GM19025 (cell line): ENCODE measurements around the gene UBE2B.
"Not testable (repeated sequence)": the region's sequence is repeated elsewhere in the genome, so short reads cannot be mapped to it uniquely, and the experiment has no call there.

Experiments
- ATAC-seq: cut with Tn5 transposase; IDR thresholded peaks from one replicate; pipeline ENCODE4 v1.9.1; 2021; ENCODE audit warnings: mild to moderate bottlenecking, low read depth, moderate library complexity; ENCODE audit not compliant: unreplicated experiment

The UBE2B gene

DNA sequence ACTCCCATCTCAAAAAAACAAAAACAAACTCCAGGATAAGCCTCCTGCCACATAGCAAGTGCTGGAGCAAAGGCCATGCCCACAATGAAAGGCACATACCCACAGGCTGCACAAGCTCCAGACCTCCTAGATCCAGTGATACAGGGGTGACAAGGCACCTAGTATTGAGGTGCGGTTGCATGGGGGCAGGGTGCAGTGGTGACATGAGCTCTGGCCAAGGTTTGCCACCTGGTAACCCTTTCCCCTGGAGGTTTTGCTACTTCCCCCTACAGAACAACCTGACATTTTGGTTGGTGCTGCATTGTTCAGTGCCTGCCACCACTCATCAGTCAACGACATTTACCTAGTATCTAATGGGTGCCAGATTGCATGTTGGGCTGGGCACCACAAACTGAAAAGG, 25.8 kb downstream of the UBE2B start:
- ATAC-seq = no peak

DNA sequence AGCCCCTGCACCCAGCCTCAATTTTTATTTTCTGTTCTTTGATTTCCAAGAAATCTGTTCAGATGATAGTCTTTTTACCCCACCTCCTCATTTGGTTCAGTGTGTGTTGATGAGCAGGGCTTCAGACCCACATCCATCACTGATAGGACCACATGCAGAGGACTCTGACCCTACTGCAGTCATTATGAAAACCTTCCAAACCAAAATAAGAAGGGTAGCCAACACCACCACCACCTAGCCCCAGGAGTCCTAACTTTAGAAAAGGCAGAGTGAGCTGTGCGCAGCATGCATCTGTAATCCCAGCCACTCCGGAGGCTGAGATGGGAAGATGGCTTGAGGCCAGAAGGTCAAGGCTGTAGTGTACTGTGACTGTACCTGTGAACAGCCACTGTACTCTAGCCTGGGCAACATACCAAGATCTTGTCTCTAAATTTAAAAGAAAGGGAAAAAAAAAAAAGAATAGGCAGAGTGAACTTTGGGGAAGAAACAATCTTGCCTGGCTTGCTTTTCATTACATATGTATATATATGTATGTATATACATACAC, 27.3 kb downstream of the UBE2B start:
- no peak for ATAC-seq

DNA sequence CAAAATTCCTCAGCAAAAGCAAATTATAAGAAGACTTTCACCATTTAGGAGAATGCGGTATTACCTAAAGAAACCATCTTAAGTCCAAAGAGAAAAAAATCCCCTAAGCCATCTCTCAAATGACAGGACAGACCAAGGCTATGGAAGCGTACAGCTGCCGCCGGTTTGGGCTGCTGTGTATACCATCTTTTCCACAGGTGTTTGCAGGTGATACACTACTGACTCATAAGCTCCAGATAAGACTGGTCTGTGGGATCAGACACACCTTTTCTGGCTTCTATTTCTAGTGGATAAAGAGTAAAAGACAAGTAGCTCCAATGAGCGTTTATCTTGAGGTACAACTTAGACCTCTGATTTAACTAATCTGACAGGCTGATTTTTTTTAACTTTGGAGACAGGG, 32.6 kb downstream of the UBE2B start:
- ATAC-seq = no peak

DNA sequence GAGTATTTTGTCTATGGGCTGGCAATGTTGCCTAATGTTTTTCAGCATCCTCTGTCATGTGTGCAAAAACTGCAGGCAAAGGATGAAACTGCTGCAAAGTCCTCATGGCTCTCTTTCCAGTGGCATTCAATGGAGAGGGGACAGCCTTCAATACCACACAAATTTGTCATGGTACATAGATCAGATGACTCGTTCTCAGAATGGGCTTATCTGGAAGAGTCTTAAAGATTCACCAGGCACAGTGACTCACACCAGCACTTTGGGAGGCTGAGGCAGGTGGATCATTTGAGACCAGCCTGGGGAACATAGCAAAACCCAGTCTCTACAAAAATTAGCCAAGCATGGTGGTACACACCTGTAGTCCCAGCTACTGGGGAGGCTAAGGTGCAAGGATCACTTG, 35.0 kb downstream of the UBE2B start:
- ATAC-seq = no peak

DNA sequence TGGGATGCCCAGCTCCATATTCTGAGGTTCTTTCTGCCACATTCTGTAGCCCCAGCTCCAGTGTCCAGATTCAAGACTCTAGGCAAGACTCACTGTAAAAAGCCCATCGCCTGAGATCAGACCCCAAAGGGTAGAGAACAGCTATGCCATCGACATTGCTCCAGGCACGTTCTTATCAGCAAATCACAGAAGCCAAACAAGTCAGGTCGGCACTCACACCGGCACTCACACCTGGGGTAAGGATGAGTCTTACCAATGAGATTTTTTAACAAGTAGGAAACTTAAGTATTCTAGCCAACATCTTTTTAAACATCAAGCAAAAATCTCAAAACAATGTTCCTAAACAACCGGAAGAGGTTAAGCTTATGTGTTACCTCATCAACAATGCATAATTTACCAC, 38.0 kb downstream of the UBE2B start:
- no peak for ATAC-seq

DNA sequence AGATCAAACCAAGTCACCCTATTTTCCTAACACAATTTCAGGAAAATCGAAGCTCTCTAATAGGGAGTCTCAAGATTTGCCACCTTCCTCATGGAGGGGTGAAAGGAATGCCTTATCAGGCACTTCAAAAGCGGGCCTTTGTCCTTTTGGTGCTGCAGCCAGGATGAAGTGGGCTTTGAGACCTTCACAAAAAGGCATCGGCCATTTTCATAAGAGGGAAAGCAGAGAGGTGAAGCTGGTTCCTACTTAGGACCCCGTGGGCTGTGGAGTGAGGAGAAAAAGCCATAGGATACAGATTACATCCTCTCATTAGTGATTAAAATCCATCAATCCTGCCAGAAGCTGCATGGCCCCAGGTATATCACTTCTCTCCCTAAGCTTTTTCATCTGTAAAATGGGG, 39.5 kb downstream of the UBE2B start:
- no peak for ATAC-seq

DNA sequence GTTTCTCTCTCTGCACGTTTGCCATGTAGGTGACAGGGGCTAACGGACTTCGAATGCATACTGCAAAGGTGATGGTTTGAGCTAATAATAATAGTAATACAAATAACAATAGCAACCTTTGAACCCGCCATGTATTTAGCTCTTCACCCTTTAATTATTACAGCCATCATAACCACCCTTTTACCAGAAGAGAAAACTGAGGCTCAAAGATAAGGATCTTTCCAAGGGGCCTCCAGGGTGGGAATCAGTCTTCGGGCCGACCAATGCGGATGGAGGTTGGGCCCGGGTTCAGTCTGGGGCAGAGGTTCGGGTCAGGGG, 39.8 kb downstream of the UBE2B start:
- ATAC-seq = no peak

DNA sequence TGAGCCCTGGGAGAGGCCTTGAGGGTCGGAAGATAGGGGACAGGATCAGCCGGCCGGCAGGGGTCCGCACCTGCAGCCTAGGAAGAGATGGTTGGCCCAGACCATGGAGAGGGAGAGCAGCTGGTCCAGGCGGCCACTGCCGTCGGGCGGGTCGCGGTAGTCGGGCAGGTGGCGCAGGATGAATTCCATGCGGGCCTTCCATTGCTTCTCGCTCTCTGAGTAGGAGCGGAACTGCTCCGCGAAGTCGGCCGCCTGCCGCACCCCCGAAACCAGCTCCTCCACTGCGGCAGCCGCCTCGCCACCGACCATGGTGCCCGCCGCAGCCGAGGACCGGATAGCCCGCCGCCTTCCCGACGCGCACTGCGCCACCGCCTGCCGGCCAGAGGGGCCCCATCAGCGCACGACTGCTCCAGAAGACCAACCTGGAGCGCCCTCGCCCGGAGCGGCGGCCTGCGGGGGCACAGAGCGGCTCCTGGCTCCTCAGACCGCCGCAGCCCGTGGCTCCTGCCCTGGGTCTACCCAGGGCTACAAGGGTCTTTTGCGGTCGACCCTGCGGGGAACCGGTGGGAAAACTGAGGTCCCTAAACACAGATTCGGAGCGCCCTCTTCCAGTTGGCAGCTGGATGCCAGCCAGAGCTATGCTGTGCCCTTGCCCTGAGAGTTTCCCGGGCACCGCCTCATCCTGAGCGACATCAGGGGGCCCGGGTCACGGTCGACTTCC, 40.3 kb downstream of the UBE2B start, which contains the start of gene CDKN2AIPNL:
Gene CDKN2AIPNL (minus strand): TSS at position 336 of the 721 bp plus-strand sequence. CDS start 27 bp downstream, at position 309.
- peak; percentile 99 for ATAC-seq

DNA sequence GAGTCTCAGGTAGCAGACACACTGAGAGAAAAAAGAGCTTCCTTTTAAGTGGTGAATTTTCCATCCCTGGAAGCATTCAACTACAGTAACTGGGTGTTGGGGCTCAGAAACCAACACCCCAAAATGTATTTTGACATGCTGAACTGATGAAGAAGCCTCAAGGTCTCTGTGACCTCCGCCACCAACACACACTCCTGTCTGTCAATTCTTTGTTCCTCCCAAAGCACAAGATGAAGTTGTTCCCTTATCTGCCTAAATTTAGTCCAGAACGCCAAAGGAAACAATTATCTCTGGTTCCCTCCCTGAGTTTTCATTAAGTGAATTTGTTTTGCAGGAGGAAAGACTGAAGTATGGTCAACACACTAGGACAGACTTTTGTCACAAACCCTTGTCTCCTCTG, 41.7 kb downstream of the UBE2B start:
- ATAC-seq = no peak

DNA sequence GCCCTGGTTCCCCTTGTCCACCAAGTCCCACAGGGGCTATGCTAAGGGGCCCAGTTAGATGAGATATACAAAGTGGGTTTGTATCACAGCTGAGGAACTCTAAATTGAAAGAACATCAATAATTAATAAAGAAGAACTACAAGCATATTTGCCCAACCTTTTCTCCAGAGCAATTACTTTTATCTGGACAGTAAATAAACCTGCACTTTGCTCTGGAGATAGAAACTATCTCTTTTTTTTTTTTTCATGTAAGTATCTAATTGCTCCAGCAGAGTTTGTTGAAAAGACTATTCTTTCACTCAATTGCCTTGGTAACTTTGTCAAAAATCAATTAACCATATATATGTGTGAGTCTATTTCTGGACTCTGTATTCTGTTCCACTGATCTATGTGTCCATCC, 46.3 kb downstream of the UBE2B start:
- ATAC-seq = no peak

DNA sequence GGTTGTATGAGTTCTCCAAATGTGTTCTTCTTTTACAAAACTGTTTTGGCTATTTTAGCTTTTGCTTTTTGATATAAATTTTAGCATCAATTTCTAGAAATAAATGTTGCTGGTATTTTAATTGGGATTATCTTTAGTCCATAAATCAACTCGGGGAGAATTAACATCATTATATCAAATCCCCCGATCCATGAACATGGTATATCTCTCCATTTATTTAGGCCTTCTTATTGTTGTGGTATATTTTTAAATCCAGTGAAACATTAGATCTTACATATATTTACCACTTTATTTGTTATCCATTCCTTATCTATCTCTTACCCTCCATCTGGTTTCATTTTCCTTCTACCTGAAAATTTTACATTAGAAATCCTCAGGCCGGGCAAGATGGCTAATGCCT, 47.6 kb downstream of the UBE2B start:
- no peak for ATAC-seq

DNA sequence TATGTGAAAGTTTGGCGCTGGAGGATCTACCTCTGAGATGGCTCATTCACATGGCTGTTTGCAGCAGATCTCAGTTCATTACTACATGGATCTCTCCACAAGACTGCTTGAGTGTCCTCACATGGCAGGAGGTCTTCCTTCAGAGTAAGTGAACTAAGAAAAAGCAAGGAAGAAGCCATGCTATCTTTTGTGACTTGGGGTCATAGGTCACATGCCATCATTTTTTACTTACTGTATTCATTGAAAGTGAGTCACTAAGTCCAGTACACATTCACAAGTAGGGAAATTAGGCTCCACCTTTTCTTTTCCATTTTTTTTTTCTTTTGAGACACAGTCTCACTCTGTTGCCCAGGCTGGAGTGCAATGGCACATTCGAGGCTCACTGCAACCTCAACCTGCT, 49.0 kb downstream of the UBE2B start:
- no peak for ATAC-seq

DNA sequence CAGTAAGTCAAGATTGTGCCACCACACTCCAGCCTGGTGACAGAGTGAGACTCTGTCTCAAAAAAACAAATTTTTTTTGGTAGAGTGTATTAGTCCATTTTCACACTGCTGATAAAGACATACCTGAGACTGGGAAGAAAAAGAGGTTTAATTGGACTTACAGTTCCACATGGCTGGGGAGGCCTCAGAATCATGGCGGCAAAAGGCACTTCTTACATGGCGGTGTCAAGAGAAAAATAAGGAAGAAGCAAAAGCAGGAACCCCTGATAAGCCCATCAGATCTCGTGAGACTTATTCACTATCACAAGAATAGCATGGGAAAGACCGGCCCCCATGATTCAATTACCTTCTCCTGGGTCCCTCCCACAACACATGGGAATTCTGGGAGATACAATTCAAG, 49.7 kb downstream of the UBE2B start:
- not testable (repeated sequence) for ATAC-seq

DNA sequence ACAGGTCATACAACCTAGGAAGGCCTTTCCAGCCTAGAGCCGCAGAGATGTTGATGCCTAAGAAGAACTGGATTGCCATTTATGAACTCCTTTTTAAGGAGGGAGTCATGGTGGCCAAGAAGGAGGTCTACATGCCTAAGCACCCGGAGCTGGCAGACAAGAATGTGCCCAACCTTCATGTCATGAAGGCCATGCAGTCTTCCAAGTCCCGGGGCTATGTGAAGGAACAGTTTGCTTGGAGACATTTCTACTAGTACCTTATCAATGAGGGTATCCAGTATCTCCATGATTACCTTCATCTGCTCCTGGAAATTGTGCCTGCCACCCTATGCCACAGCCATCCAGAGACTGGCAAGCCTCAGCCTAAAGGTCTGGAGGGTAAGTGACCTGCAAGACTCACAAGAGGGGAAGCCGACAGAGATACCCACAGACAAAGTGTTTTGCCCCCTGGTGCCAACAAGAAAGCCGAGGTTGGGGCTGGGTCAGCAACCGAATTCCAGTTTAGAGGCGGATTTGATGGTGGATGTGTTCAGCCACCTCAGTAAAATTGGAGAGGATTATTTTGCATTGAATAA, 51.5 kb downstream of the UBE2B start:
- no peak for ATAC-seq

DNA sequence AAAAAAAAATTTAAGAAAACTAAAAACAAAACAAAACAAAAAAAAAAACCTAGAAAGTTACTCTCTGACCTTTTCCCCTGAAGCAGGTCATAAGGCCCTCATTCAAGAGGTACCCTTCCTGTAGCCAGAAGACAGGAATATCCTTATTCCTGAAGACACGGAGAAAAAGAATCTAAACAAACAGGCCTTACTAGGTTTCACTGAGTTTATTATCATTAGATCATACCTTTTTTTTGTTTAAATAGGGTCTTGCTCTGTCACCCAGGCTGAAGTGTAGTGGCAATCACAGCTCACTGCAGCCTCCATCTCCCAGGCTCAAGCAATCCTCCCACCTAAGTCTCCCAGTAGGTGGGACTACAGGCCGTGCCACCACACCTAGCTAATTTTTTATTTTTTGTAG, 52.0 kb downstream of the UBE2B start:
- no peak for ATAC-seq

DNA sequence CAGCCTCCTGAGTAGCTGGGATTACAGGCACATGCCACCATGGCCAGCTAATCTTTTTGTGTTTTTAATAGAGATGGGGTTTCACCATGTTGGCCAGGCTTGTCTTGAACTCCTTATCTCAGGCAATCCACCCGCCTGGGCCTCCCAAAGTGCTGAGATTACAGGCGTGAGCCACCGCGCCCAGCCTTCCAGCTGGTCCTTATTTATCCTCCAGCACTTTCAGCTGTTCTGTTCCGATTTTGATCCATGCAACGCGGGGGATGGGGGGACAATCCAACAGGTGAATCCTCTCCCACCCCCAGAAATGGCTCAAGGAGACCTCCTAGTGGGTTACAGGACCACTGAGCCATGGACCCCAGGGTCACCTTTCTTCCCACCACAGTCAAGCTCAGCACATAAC, 55.0 kb downstream of the UBE2B start:
- ATAC-seq = no peak

DNA sequence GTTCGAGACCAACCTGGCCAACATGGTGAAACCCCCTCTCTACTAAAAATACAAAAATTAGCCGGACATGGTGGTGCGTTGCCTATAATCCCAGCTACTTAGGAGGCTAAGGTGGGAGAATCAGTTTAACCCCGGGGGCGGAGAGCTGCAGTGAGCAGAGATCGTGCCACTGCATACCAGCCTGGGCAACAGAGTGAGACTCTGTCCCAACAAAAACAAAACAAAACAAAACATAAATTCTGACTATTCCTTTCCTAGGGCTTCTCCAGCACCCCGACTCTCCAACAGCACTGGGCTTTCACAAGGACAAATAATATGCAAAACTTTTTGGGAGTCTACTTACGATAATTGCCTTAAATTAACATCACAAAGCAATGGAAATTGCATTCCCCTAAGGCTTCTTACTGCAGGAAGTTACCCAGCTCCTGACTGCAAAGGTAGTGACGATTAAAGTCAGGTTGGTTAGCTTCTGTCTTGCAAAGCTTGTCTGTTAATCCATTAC, 56.2 kb downstream of the UBE2B start:
- ATAC-seq = no peak

DNA sequence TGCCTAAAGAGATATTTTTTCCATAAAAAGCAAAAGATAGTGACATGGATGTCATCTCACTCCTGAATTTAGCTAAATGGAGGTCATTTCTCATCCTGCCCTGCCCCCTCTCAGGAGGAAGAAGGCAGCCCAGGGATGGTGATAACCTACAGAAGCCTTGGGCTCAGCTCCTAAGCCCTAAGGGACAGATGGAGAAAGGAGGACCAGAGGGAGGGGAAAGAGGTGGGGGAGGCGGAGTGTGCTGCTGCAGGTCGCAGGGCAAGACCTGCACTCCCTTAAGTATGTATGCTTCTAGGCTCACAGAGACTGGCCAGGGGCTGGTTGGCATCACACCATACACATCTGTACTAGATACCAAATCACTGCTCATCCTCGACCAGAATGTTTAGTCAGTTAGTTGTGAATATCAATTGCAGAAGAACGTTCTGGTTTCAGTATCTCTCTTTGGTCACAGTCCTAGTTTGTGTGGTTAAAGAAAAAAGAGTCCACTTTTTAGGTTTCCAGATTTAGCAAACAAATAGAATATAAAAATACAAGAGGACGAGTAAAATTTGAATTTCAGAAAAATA, 58.7 kb downstream of the UBE2B start:
- ATAC-seq = no peak

DNA sequence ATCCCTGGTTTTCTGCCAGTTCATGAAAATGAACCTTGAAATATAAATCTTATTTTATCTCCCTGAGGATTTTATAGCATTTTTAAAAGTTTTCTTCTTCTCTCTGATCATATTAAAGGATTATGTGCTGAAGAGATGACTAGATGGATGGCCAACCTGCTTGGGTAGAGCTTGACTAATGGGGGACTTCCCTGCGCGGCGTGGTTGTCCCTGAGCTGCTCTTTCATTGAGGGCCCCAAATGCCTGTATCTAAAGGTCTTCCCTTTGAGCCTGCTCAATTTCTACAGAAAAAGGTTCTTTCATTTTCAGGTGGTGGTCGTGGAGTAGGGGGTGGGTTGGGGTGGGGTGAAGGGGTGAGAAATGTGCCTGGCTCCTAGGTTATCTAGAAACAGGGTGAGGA, 60.8 kb downstream of the UBE2B start:
- ATAC-seq = no peak

DNA sequence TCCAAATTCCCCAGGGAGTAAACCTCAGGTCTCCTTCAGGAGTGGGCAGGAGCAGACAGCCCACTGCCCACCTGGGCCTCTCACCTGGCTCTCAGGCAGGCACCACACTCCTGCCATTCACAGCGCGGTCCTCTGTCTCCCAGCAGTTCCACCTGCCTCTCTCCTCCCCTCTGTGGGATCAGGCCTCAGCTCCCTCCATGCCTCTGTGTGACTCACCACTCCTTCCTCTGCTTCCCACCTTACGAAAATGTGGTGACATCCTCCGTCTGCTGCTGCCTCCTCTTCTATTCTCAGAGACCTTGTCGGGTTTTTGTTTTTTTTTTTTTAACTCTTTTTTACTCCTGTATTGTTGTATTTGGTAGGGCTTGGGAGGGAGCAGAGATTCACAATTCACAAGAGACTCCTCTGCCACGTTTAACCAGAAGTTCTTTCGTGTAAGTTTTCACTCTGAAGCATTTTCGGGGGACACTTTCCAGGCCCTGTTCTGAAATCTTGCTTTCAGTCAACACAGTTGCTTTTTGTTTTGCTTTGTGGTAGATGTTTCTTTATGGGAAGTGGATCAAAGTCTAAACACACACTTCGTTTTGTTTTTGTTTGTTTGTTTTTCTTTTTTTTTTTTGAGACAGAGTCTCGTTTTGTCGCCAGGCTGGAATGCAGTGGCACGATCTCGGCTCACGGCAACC, 61.4 kb downstream of the UBE2B start:
- no peak for ATAC-seq

DNA sequence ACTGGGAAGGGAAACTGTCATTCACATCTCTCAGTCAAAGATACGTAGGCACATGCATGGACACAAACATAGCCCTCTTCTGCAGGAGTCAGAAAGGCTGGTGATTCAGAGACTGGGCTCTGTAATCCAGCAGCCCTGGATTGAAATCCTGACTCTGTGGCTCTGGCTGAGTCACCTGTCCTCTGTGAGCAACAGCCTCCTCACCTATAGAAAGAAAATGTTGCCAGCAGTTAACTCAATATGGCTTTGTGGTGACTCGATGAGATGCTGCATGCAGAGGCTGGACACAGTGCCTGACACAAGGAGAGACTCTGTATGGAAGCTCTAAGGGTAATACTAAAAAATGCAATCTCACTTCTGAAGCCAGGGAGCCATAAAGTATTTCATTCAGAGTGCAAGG, 64.2 kb downstream of the UBE2B start:
- ATAC-seq = no peak
